Measurements from ENCODE around the gene TIMM13.

Gene TIMM13

GRCh38 chr19:2387367-2388288 lies 39.8 kb downstream of the TIMM13 start:
- peaks cover 4% of the 10 kb centered on the region for H3K4me1 Mint-ChIP-seq
- no peaks in the 10 kb centered on the region for H3K9me3 Mint-ChIP-seq
- H3K27ac Mint-ChIP-seq = peak overlapping the region; percentile 10
- H3K4me3 Mint-ChIP-seq = no peak overlapping the region
- peaks cover 2% of the 10 kb centered on the region for H3K27me3 Mint-ChIP-seq
- no peaks in the 10 kb centered on the region for H3K36me3 Mint-ChIP-seq

GRCh38 chr19:2385053-2385721 lies 42.2 kb downstream of the TIMM13 start:
- Mint-ChIP-seq H3K4me3 (no peak overlapping the region), H3K36me3 (no peaks in the 10 kb centered on the region), H3K4me1 (no peaks in the 10 kb centered on the region), H3K27ac (no peak overlapping the region), H3K9me3 (no peaks in the 10 kb centered on the region), H3K27me3 (no peaks in the 10 kb centered on the region)

GRCh38 chr19:2382530-2383222 lies 44.7 kb downstream of the TIMM13 start:
- Mint-ChIP-seq H3K27me3 (no peaks in the 10 kb centered on the region), H3K4me1 (no peaks in the 10 kb centered on the region), H3K36me3 (peaks cover 4% of the 10 kb centered on the region), H3K9me3 (no peaks in the 10 kb centered on the region), H3K4me3 (no peak overlapping the region), H3K27ac (no peak overlapping the region)

- H3K27ac Mint-ChIP-seq = no peak overlapping the region
- H3K27me3 Mint-ChIP-seq = no peaks in the 10 kb centered on the region
- no peaks in the 10 kb centered on the region for H3K4me1 Mint-ChIP-seq
- no peak overlapping the region for H3K4me3 Mint-ChIP-seq
- H3K9me3 Mint-ChIP-seq = no peaks in the 10 kb centered on the region
- H3K36me3 Mint-ChIP-seq = peaks cover 4% of the 10 kb centered on the region
These were observed 46.1 kb downstream of the TIMM13 start for GRCh38 chr19:2381148-2381820.

- Mint-ChIP-seq H3K27ac (no peak overlapping the region), H3K36me3 (peaks cover 4% of the 10 kb centered on the region), H3K27me3 (no peaks in the 10 kb centered on the region), H3K9me3 (no peaks in the 10 kb centered on the region), H3K4me1 (no peaks in the 10 kb centered on the region), H3K4me3 (no peak overlapping the region)
These were observed 46.8 kb downstream of the TIMM13 start for GRCh38 chr19:2380567-2380966.

- Mint-ChIP-seq H3K4me1 (no peaks in the 10 kb centered on the region), H3K36me3 (peaks cover 4% of the 10 kb centered on the region), H3K9me3 (no peaks in the 10 kb centered on the region), H3K4me3 (no peak overlapping the region), H3K27ac (no peak overlapping the region), H3K27me3 (no peaks in the 10 kb centered on the region)
These were observed 50.4 kb downstream of the TIMM13 start for GRCh38 chr19:2376784-2377519.

All from activated naive CD4-positive, alpha-beta T cell treated with anti-CD3 and anti-CD28 coated beads, Interleukin-2, amount 50 U/mL, for 24 hours (primary cell).